Left lung (tissue), 10 donors: Measurements from ENCODE around the gene SF3B5. TPM values are rescaled to one million over a fixed set of nuclear protein-coding genes. Genes with fewer than 3 reads are reported as not detected.

ENCODE experiments used
- ATAC-seq: fragments of 200-7000 bp; cut with Tn5 transposase; one replicate; pipeline ENCODE4 v1.9.1; 2020; ENCODE audit warnings: moderate library complexity
- DNase-seq, 4 donors: peaks; one replicate each; pipeline ENCODE4 v3.0.0-alpha.2; 2013 to 2020
- H3K27ac ChIP-seq, 2 donors: fragments of 200-600 bp; sonication (generic) in 1 of 2; one replicate each; pipeline versions ENCODE4 v1.5.0 to v1.8.0; 2020 to 2021
- H3K27me3 ChIP-seq, 2 donors: fragments of 200-600 bp; sonication (generic) in 1 of 2; one replicate each; pipeline versions ENCODE4 v1.5.0 to v1.8.0; 2020 to 2021
- H3K36me3 ChIP-seq, 2 donors: fragments of 200-600 bp; sonication (generic) in 1 of 2; one replicate each; pipeline versions ENCODE4 v1.5.0 to v1.8.0; 2020 to 2021
- H3K4me1 ChIP-seq, 2 donors: fragments of 200-600 bp; one replicate each; pipeline ENCODE4 v1.8.0; 2021
- H3K4me3 ChIP-seq, 2 donors: fragments of 200-600 bp; sonication (generic) in 1 of 2; one replicate each; pipeline versions ENCODE4 v1.5.0 to v1.8.0; 2020 to 2021; ENCODE audit warnings: mild to moderate bottlenecking in 1 of 2
- H3K9me3 ChIP-seq, 2 donors: fragments of 200-600 bp; sonication (generic) in 1 of 2; one replicate each; pipeline versions ENCODE4 v1.5.0 to v1.8.0; 2020 to 2021
- CTCF ChIP-seq, 2 donors: fragments of 200-600 bp; sonication (generic) in 1 of 2; IDR thresholded peaks; one replicate each; pipeline versions ENCODE4 v1.5.0 to v1.8.0; 2021; ENCODE audit warnings: antibody characterized with exemption in 2 of 2
- intact Hi-C, 2 donors: fragments of 100-400 bp; cut with DNase I; formaldehyde crosslinking; loops; one replicate each; pipeline versions ENCODE4 v1.11.2 to v1.14.2; 2022
- polyA plus RNA-seq, 6 donors: library from polyadenylated mRNA; unstranded; fragments of 120-200 nt; gene quantifications; one replicate each; pipeline ENCODE4 v1.2.1, GENCODE V29; 2013; ENCODE audit not compliant: insufficient read length in 6 of 6
- total RNA-seq, 2 donors: library from RNA; stranded (reverse); fragmentation: NEBNext Ultra II Directional; extraction: Animal tissue kit (Norgen Biotek cat#: 25700); gene quantifications; one replicate each; pipeline ENCODE4 v1.2.1, GENCODE V29; 2021
- donor health status: DM: no; HTN: yes; CAD: no.
- donor health status: DM: no; HTN: no; CAD: no.

Gene SF3B5
- total and polyA plus RNA-seq, 8 donors: 100 to 135 (median 118) TPM

GRCh38 chr6:144066741-144067484, 28.5 kb downstream of the SF3B5 start:
- Histone ChIP-seq H3K4me3 (no peak overlapping the region), H3K36me3 (no peaks in the 10 kb centered on the region), H3K9me3 (no peaks in the 10 kb centered on the region), H3K27me3 (peaks cover 8 to 20% of the 10 kb centered on the region in 2 donors), H3K27ac (no peak overlapping the region), H3K4me1 (peaks cover 0 to 19% of the 10 kb centered on the region in 2 donors)
- no peak for TF ChIP-seq CTCF (IDR thresholded peaks at IDR 0.05)
- intact Hi-C loops: no loop called here
- DNase-seq (no peak), ATAC-seq (no peak)

- no peaks in the 10 kb centered on the region for H3K9me3 ChIP-seq
- no peak for TF ChIP-seq CTCF (IDR thresholded peaks at IDR 0.05)
- H3K4me1 ChIP-seq: peaks cover 0 to 19% of the 10 kb centered on the region in 2 donors
- no peak overlapping the region for H3K4me3 ChIP-seq
- intact Hi-C loops: no loop called here
- ATAC-seq (no peak), DNase-seq (no peak)
- no peak overlapping the region for H3K27ac ChIP-seq
- no peaks in the 10 kb centered on the region for H3K36me3 ChIP-seq
- H3K27me3 ChIP-seq: peaks cover 8 to 20% of the 10 kb centered on the region in 2 donors
Measured at GRCh38 chr6:144066255-144066654, 29.1 kb downstream of the SF3B5 start.

- DNase-seq (peak in 2 of 4 donors; percentile 7 to 10), ATAC-seq (no peak)
- TF ChIP-seq CTCF (IDR thresholded peaks at IDR 0.05): no peak
- no peak overlapping the region for H3K27ac ChIP-seq
- intact Hi-C loops: no loop called here
- H3K27me3 ChIP-seq: peaks cover 8 to 20% of the 10 kb centered on the region in 2 donors
- H3K36me3 ChIP-seq: no peaks in the 10 kb centered on the region
- no peaks in the 10 kb centered on the region for H3K9me3 ChIP-seq
- peaks cover 0 to 19% of the 10 kb centered on the region in 2 donors for H3K4me1 ChIP-seq
- peak overlapping the region in 1 of 2 donors; percentile 66 for H3K4me3 ChIP-seq
Measured at GRCh38 chr6:144065213-144065660, 30.1 kb downstream of the SF3B5 start.

- Histone ChIP-seq H3K36me3 (no peaks in the 10 kb centered on the region), H3K27me3 (peaks cover 8 to 20% of the 10 kb centered on the region in 2 donors), H3K4me3 (peak overlapping the region; percentile 66 to 70), H3K27ac (peak overlapping the region; percentile 78 to 96), H3K9me3 (no peaks in the 10 kb centered on the region), H3K4me1 (peaks cover 0 to 19% of the 10 kb centered on the region in 2 donors)
- DNase-seq: peak; percentile 9 to 94 (median 37)
- intact Hi-C loops: no loop called here
- ATAC-seq: peak; percentile 48
- TF ChIP-seq CTCF (IDR thresholded peaks at IDR 0.05): no peak
Measured at GRCh38 chr6:144064402-144065212, 30.8 kb downstream of the SF3B5 start.
